Peyer's patch (tissue), 4 donors: ENCODE data around the gene HTR6.

ENCODE experiments used
- CTCF ChIP-seq, 6 experiments: fragments of 450-650 bp in 4 of 6; fragments of 200-600 bp in 2 of 6; sonication (generic) in 1 of 6; IDR thresholded peaks; one replicate each; pipeline ENCODE4 v1.5.1; 2017 to 2019; ENCODE audit warnings: antibody characterized with exemption in 6 of 6, mild to moderate bottlenecking in 3 of 6, moderate library complexity in 1 of 6
- POLR2A ChIP-seq, 2 donors: fragments of 450-650 bp; IDR thresholded peaks; one replicate each; pipeline ENCODE4 v1.5.1; 2017; ENCODE audit warnings: antibody characterized with exemption in 2 of 2, mild to moderate bottlenecking in 2 of 2, moderate library complexity in 2 of 2

DNA sequence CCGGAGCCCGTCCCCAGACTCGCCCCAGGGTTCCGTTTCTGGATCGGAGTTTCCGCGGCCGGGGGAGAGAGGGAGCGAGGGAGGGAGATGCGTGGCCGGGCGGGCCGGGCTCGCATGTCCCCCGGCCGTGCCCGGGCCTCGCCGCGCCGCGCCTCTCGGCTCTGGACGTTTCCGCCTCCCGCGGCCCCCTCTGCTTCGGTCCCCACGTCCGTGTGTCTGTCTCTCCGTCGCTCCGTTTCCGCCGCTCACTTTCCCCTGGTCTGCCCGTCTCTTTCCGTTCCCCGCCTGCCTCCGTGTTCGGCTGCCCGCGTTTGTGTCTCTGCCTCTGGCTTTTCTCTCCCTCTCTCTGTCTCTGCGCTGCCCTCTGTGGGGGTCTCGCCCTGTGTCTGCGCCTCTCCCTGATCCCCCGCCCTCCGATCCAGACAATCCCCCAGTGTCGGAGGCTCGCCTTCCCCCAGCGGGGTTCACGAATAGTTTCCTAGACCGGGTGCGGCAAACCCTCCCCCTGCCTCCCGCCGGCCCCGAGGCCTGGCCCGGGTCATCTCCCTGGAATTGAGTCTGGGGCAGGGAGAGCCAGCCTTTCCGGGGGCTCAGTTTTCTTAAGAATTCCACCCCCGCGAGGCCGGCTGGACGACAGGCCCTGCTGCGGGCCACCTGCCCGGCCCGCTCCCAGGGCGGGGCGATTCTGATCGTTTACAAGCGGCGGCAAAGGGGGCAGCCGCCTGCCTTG lies 19.8 kb upstream of the HTR6 start:
- no peak for TF ChIP-seq CTCF (IDR thresholded peaks at IDR 0.05)
- TF ChIP-seq POLR2A (IDR thresholded peaks at IDR 0.05): peak in 1 of 2 donors; percentile 30
